GM19438 (cell line): ENCODE measurements around the gene ATP6V0C.
A peak's percentile ranks its signal among the peaks of the same experiment; 100 is the strongest.
"Not testable (repeated sequence)": the region's sequence is repeated elsewhere in the genome, so short reads cannot be mapped to it uniquely, and the experiment has no call there.

Experiments used
- ATAC-seq: cut with Tn5 transposase; IDR thresholded peaks from one replicate; pipeline ENCODE4 v1.9.1; 2021; ENCODE audit warnings: low read depth; ENCODE audit not compliant: unreplicated experiment

The ATP6V0C gene

GRCh38 chr16:2474877-2475412 lies 38.8 kb upstream of the ATP6V0C start, which contains the start of gene TBC1D24:
TSS of gene TBC1D24 (plus strand) at chr16:2475127. CDS start at chr16:2496149, 21,022 bp downstream.
- no peak for ATAC-seq

- no peak for ATAC-seq
Measured at GRCh38 chr16:2475413-2476344, 38.1 kb upstream of the ATP6V0C start.

GRCh38 chr16:2476345-2476720 lies 37.4 kb upstream of the ATP6V0C start:
- no peak for ATAC-seq

GRCh38 chr16:2476741-2477140 lies 37.0 kb upstream of the ATP6V0C start:
- ATAC-seq: no peak

GRCh38 chr16:2477327-2477726 lies 36.4 kb upstream of the ATP6V0C start:
- no peak for ATAC-seq

GRCh38 chr16:2478279-2478678 lies 35.5 kb upstream of the ATP6V0C start:
- ATAC-seq: no peak

- ATAC-seq: not testable (repeated sequence)
Measured at GRCh38 chr16:2479996-2480395, 33.8 kb upstream of the ATP6V0C start.

GRCh38 chr16:2480948-2481347 lies 32.8 kb upstream of the ATP6V0C start:
- ATAC-seq: no peak

GRCh38 chr16:2481676-2482075 lies 32.1 kb upstream of the ATP6V0C start:
- no peak for ATAC-seq

- ATAC-seq: no peak
Measured at GRCh38 chr16:2482249-2482648, 31.5 kb upstream of the ATP6V0C start.

GRCh38 chr16:2482708-2483534 lies 30.8 kb upstream of the ATP6V0C start:
- ATAC-seq: no peak

- ATAC-seq: no peak
Measured at GRCh38 chr16:2483939-2484897, 29.5 kb upstream of the ATP6V0C start.

GRCh38 chr16:2484898-2485508 lies 28.7 kb upstream of the ATP6V0C start:
- no peak for ATAC-seq

- no peak for ATAC-seq
Measured at GRCh38 chr16:2485811-2486507, 27.8 kb upstream of the ATP6V0C start.

- peak; percentile 73 for ATAC-seq
Measured at GRCh38 chr16:2486645-2487516, 26.9 kb upstream of the ATP6V0C start.

GRCh38 chr16:2487517-2487842 lies 26.3 kb upstream of the ATP6V0C start:
- ATAC-seq: no peak

GRCh38 chr16:2487903-2488531 lies 25.7 kb upstream of the ATP6V0C start:
- ATAC-seq: no peak

GRCh38 chr16:2489581-2489980 lies 24.2 kb upstream of the ATP6V0C start:
- no peak for ATAC-seq
